GM12878 (cell line): ENCODE data around the gene BCLAF1. TPM values are rescaled to one million over a fixed set of nuclear protein-coding genes. Genes with fewer than 3 reads are reported as not detected.

Experiments used
- EP300 ChIP-seq, 2 experiments: fragments of 150-350 bp in 1 of 2; IDR thresholded peaks; 2 replicates each; pipeline ENCODE4 v1.6.1; 2011 to 2012; ENCODE audit warnings: low read depth in 2 of 2, low read length in 2 of 2, borderline replicate concordance in 1 of 2, improper control_type of control experiment in 1 of 2, inconsistent platforms in 1 of 2; ENCODE audit not compliant: control insufficient read depth in 1 of 2
- ETV6 ChIP-seq, 2 experiments: fragments of 450-650 bp in 1 of 2; IDR thresholded peaks in 1 of 2; conservative IDR thresholded peaks in 1 of 2; 2 replicates each; pipeline ENCODE4 v1.6.1; 2014; ENCODE audit warnings: antibody characterized with exemption in 1 of 2, borderline replicate concordance in 1 of 2, low read depth in 1 of 2, mild to moderate bottlenecking in 1 of 2, moderate library complexity in 1 of 2
- GABPA ChIP-seq: IDR thresholded peaks from 2 replicates; pipeline ENCODE4 v1.6.1; 2014; ENCODE audit warnings: antibody characterized with exemption, low read depth, mild to moderate bottlenecking, inconsistent platforms
- GATAD2B ChIP-seq: fragments of 450-650 bp; conservative IDR thresholded peaks from 2 replicates; pipeline ENCODE4 v1.6.1; 2017; ENCODE audit warnings: low read depth, mild to moderate bottlenecking, moderate library complexity
- IRF4 ChIP-seq: IDR thresholded peaks from 2 replicates; pipeline ENCODE4 v1.6.1; 2011; ENCODE audit warnings: low read depth, low read length
- JUND ChIP-seq: IDR thresholded peaks from 2 replicates; pipeline ENCODE4 v1.6.1; 2012; ENCODE audit warnings: low read depth, mild to moderate bottlenecking, low read length, improper control_type of control experiment, moderate library complexity
- LARP7 ChIP-seq: fragments of 450-650 bp; IDR thresholded peaks from 2 replicates; pipeline ENCODE4 v1.6.1; 2017; ENCODE audit warnings: mild to moderate bottlenecking
- MEF2A ChIP-seq: IDR thresholded peaks from 2 replicates; pipeline ENCODE4 v1.6.1; 2011; ENCODE audit warnings: low read depth, mild to moderate bottlenecking, low read length, moderate library complexity; ENCODE audit not compliant: insufficient read depth
- MTA3 ChIP-seq: IDR thresholded peaks from 2 replicates; pipeline ENCODE4 v1.6.1; 2012; ENCODE audit warnings: low read length, inconsistent platforms, borderline replicate concordance
- NFXL1 ChIP-seq: fragments of 450-650 bp; IDR thresholded peaks from 2 replicates; pipeline ENCODE4 v1.6.1; 2017; ENCODE audit warnings: antibody characterized with exemption, mild to moderate bottlenecking, borderline replicate concordance
- NFYA ChIP-seq: IDR thresholded peaks from 2 replicates; pipeline ENCODE4 v1.6.1; 2011; ENCODE audit warnings: low read depth, mild to moderate bottlenecking, low read length, improper control_type of control experiment, borderline replicate concordance
- PML ChIP-seq: IDR thresholded peaks from 2 replicates; pipeline ENCODE4 v1.6.1; 2012; ENCODE audit warnings: low read length, inconsistent platforms
- RB1 ChIP-seq: fragments of 450-650 bp; formaldehyde crosslinking; IDR thresholded peaks from 2 replicates; pipeline ENCODE4 v1.6.1; 2017; ENCODE audit warnings: mild to moderate bottlenecking, borderline replicate concordance
- RCOR1 ChIP-seq: conservative IDR thresholded peaks from 2 replicates; pipeline ENCODE4 v1.6.1; 2012; ENCODE audit warnings: low read depth, low read length, improper control_type of control experiment
- RELA ChIP-seq: fragments of 450-650 bp; IDR thresholded peaks from 2 replicates; pipeline ENCODE4 v1.8.0; 2014; ENCODE audit warnings: borderline replicate concordance; ENCODE audit not compliant: partially characterized antibody
- RFX5 ChIP-seq: IDR thresholded peaks from 2 replicates; pipeline ENCODE4 v1.6.1; 2011; ENCODE audit warnings: low read depth, low read length, improper control_type of control experiment
- SMARCA5 ChIP-seq: fragments of 450-650 bp; IDR thresholded peaks from 2 replicates; pipeline ENCODE4 v1.6.1; 2017; ENCODE audit warnings: mild to moderate bottlenecking
- STAT3 ChIP-seq: IDR thresholded peaks from 2 replicates; pipeline ENCODE4 v1.6.1; 2011; ENCODE audit warnings: low read depth, low read length, improper control_type of control experiment
- YBX1 ChIP-seq: fragments of 450-650 bp; IDR thresholded peaks from 2 replicates; pipeline ENCODE4 v1.6.1; 2016; ENCODE audit warnings: antibody characterized with exemption
- ZNF217 ChIP-seq: fragments of 450-650 bp; IDR thresholded peaks from 2 replicates; pipeline ENCODE4 v1.6.1; 2017; ENCODE audit warnings: antibody characterized with exemption, mild to moderate bottlenecking
- polyA plus RNA-seq, 11 experiments: library from polyadenylated mRNA; depleted of rRNA in 4 of 11; unstranded in 6 of 11; stranded (reverse) in 5 of 11; fragments of >200 nt; fragmentation: Nextera tagmentation in 4 of 11; fragmentation: Illumina TruSeq in 1 of 11; extraction: Ambion mirVana in 4 of 11; extraction: Trizol in 1 of 11; gene quantifications; 1 replicate in 1 of 11; 2 replicates in 10 of 11; pipeline versions ENCODE4 v1.2.1 to v1.2.3, GENCODE V29; 2011 to 2016; ENCODE audit warnings: inconsistent platforms in 2 of 11, missing spikeins in 2 of 11, low read depth in 1 of 11
- total RNA-seq, 4 experiments: library from RNA; depleted of rRNA in 3 of 4; stranded (reverse); fragments of >200 nt in 3 of 4; fragmentation: Illumina TruSeq in 1 of 4; extraction: Trizol in 1 of 4; gene quantifications; 2 replicates each; pipeline versions ENCODE4 v1.2.1 to v1.2.3, GENCODE V29; 2013 to 2021
- TF ChIP-seq, protein P1 (sequence below): IDR thresholded peaks from 2 replicates; pipeline ENCODE4 v1.6.1; 2011; ENCODE audit warnings: low read depth, mild to moderate bottlenecking, low read length, moderate library complexity, borderline replicate concordance; ENCODE audit errors: extremely low read depth
- TF ChIP-seq, protein P2 (sequence below): fragments of 450-650 bp; IDR thresholded peaks from 2 replicates; pipeline ENCODE4 v1.6.1; 2016; ENCODE audit warnings: mild to moderate bottlenecking
- TF ChIP-seq, protein P3 (sequence below): fragments of 450-650 bp; IDR thresholded peaks from 2 replicates; pipeline ENCODE4 v1.6.1; 2017; ENCODE audit warnings: mild to moderate bottlenecking, low read depth, inconsistent platforms; ENCODE audit not compliant: poor library complexity, severe bottlenecking

BCLAF1 gene
- total and polyA plus RNA-seq, 10 of the 15 experiments (the other 5 are each of a cell fraction or from before 2014, with no cell fraction given): 56.0 to 223 (median 114) TPM

DNA sequence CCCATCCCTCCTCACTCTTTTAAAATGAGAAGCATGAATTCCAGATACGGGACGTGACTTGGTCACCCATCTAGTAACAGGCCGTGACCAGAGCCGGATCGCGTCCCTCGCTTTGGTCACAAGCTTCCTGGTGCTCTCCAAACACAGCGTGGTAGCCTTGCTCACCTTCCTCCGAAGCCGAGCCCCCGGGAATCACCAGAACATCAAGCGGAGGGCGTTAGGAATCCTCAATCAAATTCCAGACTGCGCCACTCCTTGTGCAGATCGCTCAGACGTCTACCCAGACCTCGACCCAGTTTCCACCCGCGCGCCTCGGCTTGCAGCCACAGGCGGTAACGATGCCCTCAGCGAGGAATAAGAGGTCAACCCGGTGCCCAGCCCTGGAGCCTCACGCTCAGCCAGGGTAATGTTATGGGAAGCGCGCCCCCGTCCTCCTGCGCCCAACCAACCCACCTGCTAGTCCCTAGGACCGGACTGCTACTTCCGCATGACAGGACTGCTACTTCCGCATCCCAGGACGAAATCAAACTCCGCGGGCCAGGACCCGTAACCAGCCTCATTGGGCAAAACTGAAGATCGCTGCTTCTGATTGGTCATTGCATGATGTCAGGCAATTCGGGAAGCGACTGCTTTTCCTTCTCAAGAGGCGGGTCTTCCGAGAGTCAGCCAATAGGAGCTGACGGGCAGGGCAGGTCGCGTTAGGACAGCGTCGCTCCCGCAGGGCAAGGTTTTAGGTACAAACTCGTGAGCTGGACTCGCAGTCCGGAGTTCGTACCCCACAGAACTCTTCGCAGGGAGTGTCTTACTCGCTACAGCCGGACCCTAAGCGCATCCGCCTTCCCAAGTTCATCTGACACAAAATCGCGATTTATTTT is 39.6 kb downstream of the BCLAF1 start, which contains the start of gene MTFR2 (continued):
- no peak for TF ChIP-seq STAT3
- TF ChIP-seq ETV6 (conservative IDR thresholded peaks at IDR 0.05 in 1 of 2, IDR thresholded peaks at IDR 0.05 in 1 of 2; ENCODE audit: borderline replicate concordance in 1 of 2, low read depth in 1 of 2): peak in 1 of 2 experiments; percentile 51; a peak in 1 of 4 replicates
- peak in 1 of 2 experiments; percentile 27; a peak in 1 of 4 replicates for TF ChIP-seq EP300 (IDR thresholded peaks at IDR 0.05; ENCODE audit: borderline replicate concordance in 1 of 2, control insufficient read depth in 1 of 2, low read depth in 2 of 2, low read length in 2 of 2)
- TF ChIP-seq GATAD2B: peak; percentile 98
- TF ChIP-seq LARP7: peak; percentile 70
- no peak for TF ChIP-seq MEF2A
- TF ChIP-seq YBX1: no peak
- TF ChIP-seq GABPA: peak; percentile 81
- 0 out of 2 replicates have a peak, but pooled peaks have one; percentile 46 for TF ChIP-seq RCOR1
- 0 out of 2 replicates have a peak, but pooled peaks have one; percentile 32 for TF ChIP-seq RFX5
- TF ChIP-seq SMARCA5: no peak; the same call in 1 of the 2 replicates
- TF ChIP-seq, protein P1, sequence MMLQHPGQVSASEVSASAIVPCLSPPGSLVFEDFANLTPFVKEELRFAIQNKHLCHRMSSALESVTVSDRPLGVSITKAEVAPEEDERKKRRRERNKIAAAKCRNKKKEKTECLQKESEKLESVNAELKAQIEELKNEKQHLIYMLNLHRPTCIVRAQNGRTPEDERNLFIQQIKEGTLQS: no peak
- no peak for TF ChIP-seq ZNF217
- TF ChIP-seq, protein P2, sequence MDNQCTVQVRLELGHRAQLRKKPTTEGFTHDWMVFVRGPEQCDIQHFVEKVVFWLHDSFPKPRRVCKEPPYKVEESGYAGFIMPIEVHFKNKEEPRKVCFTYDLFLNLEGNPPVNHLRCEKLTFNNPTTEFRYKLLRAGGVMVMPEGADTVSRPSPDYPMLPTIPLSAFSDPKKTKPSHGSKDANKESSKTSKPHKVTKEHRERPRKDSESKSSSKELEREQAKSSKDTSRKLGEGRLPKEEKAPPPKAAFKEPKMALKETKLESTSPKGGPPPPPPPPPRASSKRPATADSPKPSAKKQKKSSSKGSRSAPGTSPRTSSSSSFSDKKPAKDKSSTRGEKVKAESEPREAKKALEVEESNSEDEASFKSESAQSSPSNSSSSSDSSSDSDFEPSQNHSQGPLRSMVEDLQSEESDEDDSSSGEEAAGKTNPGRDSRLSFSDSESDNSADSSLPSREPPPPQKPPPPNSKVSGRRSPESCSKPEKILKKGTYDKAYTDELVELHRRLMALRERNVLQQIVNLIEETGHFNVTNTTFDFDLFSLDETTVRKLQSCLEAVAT: peak; percentile 100
- peak; percentile 95; the same call in 1 of the 2 replicates for TF ChIP-seq MTA3
- TF ChIP-seq PML: peak; percentile 79
- TF ChIP-seq RB1: 0 out of 2 replicates have a peak, but pooled peaks have one; percentile 17
- TF ChIP-seq NFYA: peak; percentile 93
- TF ChIP-seq IRF4: peak; percentile 48
- no peak for TF ChIP-seq RELA
- TF ChIP-seq JUND: peak; percentile 36; the same call in 1 of the 2 replicates
- TF ChIP-seq, protein P3, sequence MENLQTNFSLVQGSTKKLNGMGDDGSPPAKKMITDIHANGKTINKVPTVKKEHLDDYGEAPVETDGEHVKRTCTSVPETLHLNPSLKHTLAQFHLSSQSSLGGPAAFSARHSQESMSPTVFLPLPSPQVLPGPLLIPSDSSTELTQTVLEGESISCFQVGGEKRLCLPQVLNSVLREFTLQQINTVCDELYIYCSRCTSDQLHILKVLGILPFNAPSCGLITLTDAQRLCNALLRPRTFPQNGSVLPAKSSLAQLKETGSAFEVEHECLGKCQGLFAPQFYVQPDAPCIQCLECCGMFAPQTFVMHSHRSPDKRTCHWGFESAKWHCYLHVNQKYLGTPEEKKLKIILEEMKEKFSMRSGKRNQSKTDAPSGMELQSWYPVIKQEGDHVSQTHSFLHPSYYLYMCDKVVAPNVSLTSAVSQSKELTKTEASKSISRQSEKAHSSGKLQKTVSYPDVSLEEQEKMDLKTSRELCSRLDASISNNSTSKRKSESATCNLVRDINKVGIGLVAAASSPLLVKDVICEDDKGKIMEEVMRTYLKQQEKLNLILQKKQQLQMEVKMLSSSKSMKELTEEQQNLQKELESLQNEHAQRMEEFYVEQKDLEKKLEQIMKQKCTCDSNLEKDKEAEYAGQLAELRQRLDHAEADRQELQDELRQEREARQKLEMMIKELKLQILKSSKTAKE: peak; percentile 84
- no peak for TF ChIP-seq NFXL1
